GM23248 (cell line): ENCODE measurements around the gene ZNF280C.

ENCODE experiments used
- EZH2 ChIP-seq: fragments of 200-600 bp; sonication (generic); IDR thresholded peaks from 2 replicates; pipeline ENCODE4 v1.6.1; 2018; ENCODE audit warnings: antibody characterized with exemption, mild to moderate bottlenecking; ENCODE audit not compliant: insufficient read depth, poor library complexity, severe bottlenecking
- EZH2phosphoT487 ChIP-seq: fragments of 200-600 bp; sonication (generic); IDR thresholded peaks from 2 replicates; pipeline ENCODE4 v1.6.1; 2018; ENCODE audit warnings: antibody characterized with exemption, moderate library complexity, mild to moderate bottlenecking, low read depth; ENCODE audit not compliant: insufficient read depth

GRCh38 chrX:130174937-130175336 is 93.8 kb downstream of the ZNF280C start:
- TF ChIP-seq EZH2phosphoT487 (no peak), EZH2 (no peak)
